Spleen (tissue), 7 donors: ENCODE results near the gene NTRK2.

ENCODE experiments used
- CTCF ChIP-seq, 11 experiments: fragments of 200-600 bp in 7 of 11; fragments of 450-650 bp in 4 of 11; sonication (generic) in 4 of 11; IDR thresholded peaks in 8 of 11; conservative IDR thresholded peaks in 3 of 11; 1 replicate in 7 of 11; 2 replicates in 4 of 11; pipeline versions ENCODE4 v1.4.0 to v1.8.0; 2016 to 2021; ENCODE audit warnings: antibody characterized with exemption in 11 of 11, inconsistent platforms in 4 of 11, mild to moderate bottlenecking in 1 of 11
- POLR2A ChIP-seq, 3 donors: fragments of 450-650 bp; IDR thresholded peaks; one replicate each; pipeline ENCODE4 v1.5.1; 2017; ENCODE audit warnings: antibody characterized with exemption in 3 of 3, mild to moderate bottlenecking in 1 of 3
- POLR2AphosphoS5 ChIP-seq, 3 donors: sonication (generic); formaldehyde crosslinking; IDR thresholded peaks; one replicate each; pipeline ENCODE4 v1.5.1; 2017; ENCODE audit warnings: antibody characterized with exemption in 3 of 3
- donor health status: DM: no; HTN: no; CAD: no; lungs with moderate emphysema.
- donor health status: DM: no; HTN: no; CAD: no.
- donor health status: DM: no; HTN: no; CAD: no.

DNA sequence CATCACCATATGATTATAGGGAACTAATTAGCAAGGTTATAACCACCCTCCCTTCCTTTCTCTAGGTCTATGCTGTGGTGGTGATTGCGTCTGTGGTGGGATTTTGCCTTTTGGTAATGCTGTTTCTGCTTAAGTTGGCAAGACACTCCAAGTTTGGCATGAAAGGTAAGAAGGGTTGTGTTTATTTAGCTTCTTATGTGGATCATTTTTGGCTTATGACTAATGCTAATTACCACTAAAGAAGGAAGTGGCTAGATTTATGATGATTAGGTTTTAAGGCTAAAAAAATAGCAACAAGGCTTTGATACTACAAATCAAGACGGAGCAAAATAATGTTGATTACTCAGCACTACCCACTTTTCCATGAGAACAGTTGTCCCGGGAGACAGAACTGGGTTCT lies 82.4 kb downstream of the NTRK2 start:
- TF ChIP-seq CTCF (IDR thresholded peaks at IDR 0.05 in 8 of 11, conservative IDR thresholded peaks at IDR 0.05 in 3 of 11) = no peak
- TF ChIP-seq POLR2A (IDR thresholded peaks at IDR 0.05) = no peak
- TF ChIP-seq POLR2AphosphoS5 (IDR thresholded peaks at IDR 0.05) = no peak
